GM19099 (cell line): ENCODE data around the gene PPP1R12C.

Experiments
- POLR2A ChIP-seq: IDR thresholded peaks from 3 replicates; pipeline ENCODE4 v1.6.1; 2011; ENCODE audit warnings: low read depth; ENCODE audit not compliant: insufficient read length; ENCODE audit errors: extremely low read depth

The PPP1R12C gene

DNA sequence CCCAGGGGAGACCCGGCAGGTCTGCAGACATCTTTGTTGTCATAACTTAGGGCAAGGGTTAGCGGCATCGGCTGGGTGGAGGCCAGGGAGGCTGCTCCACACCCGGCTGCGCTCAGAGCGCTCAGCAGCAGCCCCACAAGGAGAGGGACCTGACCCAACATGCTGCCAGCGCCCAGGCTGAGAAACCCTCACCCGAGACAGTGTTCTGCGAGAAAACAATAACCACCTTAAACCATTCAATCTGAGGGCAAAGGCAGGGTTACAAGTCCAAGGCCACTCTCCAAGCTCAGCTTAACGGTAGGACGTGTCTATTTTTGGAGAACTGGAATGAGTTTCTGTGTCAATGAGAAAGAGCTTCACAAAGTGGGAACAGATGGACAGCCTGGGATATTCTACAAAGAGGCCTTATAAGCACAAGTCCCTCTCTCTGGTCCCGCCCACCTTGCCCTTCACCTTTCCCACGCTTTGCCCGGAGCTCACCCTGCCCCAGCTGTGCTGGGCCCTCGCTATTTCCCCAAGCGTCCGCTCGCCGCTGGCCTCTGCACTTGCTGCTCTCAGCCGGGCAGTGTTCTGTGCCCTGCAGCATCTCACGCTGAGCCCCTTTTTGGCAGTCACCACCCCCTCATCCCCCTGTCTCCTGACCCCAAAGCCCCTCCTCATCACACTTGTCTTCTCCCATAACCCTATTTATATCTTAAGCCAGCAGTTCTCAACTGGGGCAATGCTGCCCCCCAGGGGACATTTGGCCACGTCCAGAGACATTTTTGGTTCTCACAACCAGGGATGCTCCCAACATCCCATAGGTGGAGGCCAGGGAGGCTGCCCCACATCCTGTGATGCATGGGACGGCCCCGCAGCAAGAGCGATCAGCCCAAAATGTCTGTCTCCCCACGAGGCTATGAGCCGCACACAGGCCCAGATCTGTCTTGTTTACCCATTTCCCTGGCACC, 17.6 kb downstream of the PPP1R12C start:
- no peak for TF ChIP-seq POLR2A

DNA sequence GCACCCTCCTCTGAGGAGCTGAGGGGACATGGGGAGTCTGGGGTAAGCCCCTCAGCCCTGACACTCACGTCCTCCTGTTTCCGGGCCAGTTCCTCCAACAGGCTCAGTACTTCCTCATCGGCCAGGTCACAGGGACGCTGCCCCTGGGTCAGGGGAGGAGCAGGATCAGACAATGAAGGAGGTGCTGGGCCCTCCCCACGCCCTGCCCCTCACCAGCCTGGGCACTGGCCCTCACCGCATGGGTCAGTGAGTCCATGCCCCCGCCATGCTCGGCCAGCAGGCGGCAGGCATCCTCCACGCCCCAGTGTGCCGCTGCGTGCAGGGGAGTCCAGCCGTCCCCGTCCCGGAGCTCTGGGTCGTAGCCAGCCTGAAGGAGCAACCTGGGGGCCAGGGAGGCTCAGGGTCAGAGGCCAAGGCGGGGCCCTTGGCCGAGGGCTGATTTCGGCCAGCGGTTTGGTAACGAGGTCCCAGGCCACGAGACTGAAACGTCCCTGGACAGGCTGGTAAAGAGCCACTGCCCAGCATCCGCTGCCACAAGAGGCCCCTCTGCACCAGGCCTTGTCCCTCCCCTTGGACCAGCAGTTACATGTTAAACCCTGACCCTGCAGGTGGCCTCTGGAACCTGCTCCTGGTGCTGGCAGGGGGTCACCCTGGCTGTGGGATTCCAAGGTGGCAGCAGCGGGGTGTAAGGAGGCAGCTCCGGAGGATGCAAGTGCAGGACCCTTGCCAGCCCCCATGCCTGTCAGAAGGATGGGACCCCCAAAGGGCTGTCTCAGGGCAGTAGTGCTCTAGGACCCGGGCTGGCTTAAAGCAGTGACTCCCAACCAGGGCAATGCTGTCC, 18.5 kb downstream of the PPP1R12C start:
- TF ChIP-seq POLR2A = no peak

DNA sequence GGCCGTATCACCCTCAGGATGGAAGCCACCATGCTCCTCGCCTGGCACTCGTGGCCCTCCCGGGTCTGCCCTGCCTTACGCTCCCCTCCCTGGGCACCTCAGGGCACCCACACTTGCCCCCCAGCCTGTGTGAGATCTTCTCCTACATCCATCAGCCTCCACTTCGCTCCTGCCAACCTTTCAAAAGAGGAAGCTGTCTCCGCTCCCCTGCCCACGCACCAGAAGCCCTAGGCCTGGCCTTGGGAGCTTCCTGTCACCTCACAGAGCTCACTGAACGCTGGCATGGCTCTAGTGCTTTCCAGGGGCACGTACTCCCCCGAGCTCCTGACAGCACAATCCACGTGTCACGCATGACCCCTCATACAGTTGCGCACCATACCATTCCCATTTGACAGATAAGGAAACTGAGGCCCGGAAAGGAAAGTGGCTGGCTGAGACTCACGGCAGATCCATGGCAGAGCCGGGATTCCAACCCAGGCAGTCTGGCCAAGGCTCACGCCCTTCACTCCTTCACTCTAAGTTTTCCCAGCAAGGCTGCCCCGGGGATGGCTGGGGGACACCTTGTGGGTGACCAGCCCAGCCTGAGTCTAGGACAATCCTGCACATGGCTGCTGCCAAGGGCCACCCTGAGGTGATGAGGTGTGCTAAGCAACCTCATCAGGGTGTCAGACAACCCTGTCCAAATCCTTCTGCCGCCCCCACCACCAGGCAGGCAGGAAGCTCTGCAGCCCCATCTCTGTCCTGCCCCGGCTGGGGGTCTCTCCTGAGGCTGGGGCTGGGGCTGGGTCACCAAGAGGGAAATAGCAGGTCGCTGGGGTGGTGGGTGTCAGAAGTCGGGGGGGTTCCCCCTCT, 19.3 kb downstream of the PPP1R12C start:
- no peak for TF ChIP-seq POLR2A

DNA sequence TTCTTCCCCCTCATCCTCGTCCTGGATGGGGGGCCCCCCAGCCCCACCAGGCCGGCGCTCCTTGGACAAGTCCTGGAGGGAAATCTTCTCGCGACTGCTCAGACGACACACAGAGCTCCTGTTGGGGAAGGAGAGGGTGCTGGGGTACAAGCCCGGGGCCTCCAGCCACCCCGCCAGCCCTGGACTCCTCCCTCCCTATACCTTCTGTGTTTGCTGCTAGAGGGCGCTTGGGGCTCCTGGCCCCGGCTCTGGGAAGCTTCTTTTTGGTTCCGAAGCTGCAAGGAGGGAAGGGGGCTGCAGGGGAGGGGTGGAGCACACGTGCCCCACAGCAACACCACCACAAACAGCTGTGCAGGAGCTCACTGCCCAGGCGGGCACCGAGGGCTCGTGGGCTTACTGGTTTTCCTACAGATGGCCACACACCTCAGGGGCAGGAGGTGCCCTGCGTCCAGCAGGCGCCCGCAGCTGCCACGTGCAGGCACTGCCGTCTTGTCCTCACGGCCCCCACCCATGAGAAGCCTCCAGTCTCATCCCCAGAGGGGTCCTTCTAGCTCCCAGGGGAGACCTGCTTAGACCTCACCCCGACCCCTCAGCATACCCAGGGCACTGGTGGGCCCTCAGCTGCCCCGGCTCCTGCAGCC, 21.3 kb downstream of the PPP1R12C start:
- TF ChIP-seq POLR2A = no peak

DNA sequence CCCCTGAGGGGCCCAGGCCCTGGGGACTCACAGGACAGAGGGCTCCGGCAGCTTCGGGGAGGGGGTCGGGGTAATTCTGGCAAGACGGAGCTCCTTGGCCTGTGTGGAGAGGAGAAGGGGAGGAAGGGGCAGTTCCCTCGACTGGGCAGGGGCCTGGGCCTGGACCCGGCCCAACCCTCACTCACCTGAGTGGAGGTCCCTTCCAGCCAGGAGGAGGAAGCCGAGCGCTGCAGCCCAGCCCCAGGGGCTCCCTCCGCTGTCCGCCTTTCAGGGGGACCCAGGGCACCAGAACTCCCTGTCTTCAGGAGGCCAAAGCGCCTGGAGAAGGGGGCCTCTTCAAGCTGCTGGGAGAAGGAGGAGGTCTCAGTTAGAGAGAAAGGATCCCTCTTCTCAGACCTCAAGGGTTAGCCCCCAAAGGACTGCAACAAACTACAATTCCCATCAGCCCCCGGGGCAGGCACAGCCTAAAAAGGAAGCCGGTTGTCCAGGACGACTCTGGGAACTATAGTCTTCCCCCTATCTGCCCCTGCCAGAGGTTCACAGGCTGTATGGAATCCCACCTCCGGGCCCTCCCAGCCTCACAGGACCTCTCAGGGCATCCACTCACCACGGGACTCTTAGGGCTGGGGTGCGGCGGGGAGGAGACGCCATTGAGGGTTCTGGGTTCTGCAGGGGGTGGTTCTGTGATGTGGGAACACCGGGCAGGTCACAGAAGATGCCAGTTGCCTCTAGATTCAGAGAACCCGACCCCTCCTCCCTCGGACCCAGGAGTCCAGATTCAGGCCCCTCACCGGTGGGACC, 22.0 kb downstream of the PPP1R12C start:
- no peak for TF ChIP-seq POLR2A

DNA sequence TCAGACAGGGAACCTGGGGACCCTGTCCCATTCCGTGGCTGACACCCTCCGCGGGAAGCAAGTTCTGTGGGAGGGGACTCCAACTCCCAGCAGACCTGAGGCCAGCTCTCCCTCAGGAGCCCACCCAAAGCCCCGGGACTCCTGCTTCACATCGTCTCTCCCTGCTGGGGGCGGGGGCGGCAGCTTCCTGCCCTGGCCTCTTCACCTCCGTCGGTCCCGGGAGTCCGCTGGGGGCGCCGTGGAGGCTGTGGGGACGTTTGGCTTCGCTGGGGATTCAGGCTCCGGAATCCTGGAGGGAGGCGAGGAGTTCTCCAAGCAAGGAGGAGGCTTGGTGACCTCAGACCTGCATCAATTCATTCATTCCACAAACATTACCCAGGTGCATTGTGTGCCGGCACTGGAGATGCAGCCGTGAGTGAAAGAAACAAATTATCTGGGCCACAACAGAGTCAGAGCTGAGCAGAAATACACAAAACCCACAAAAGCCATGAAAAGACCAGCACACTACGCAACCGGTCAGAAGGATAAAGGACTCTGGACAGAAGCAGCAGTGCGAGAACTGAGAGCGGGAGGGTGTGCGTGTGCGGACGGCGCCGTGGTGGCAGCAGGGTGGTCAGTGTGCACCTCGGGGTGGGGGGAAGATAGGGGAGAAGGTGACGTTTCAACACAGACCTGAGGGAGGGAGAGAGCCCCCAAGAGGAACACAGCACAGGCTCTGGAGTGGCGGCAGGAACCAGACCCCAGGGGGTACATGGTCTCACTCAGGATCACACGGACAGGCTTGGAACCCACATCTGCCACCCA, 22.8 kb downstream of the PPP1R12C start:
- no peak for TF ChIP-seq POLR2A

DNA sequence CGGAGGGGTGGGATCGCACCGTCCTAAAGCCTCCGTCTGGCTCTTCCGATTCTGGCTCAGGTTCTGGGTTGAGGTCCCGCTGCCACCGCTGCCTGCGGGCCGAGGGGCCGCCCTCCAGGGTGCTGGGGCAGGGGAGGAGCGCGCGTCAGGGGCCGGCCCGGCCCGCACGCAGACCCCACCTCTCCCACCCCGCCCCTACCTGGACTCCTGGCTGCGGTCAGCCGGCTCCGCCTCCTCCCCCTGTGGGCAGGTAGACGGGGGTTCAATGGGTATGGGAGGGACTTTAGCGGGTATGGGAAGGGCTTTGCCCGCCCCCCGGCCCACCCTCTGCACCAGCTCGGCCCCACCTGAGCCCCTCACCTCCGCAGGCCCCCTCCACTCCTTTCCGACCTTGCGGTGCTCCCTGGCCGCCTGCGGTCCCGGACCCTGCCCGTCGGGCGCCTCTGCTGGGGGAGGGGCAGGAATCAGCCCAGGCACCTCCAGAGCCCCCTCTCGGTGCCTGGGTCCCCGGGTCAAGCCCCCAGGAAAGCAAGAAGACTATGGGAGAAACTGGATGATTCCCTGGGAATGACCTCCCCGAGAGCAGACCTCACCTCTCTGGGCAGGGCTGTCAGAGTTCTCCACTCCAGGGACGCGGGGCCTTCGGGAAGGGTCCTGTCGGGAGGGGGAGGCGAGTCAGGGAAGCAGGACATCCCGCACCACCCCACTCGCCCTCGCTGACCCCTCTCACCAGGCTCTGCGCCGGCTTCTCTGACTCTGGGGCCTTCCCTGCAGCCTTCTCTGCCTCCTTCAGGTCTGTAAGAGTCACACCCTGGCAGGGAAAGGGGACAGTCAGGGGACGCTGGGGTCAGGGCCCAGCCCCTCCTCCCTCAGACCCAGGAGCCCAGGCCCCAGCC, 24.8 kb downstream of the PPP1R12C start:
- no peak for TF ChIP-seq POLR2A

DNA sequence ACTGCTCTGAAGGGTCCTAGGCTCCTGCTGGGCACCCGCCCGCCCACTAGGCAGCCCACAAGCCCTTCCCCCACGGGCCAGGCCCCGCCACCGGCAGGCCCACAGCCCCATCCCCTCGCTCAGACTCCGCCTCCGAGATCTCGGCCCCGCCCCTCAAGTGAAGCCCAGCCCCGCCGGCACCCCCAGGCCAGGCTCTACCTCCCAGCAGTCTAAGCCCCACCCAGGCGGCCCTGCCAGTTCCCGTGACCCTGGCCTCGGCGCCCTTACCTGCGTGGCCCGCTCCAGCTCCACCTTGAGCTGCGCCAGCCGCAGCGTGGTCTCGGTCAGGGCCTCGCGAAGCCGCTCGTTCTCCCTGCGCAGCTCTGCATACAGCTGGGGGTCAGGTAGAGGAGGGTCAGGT, 25.5 kb downstream of the PPP1R12C start:
- TF ChIP-seq POLR2A = no peak

DNA sequence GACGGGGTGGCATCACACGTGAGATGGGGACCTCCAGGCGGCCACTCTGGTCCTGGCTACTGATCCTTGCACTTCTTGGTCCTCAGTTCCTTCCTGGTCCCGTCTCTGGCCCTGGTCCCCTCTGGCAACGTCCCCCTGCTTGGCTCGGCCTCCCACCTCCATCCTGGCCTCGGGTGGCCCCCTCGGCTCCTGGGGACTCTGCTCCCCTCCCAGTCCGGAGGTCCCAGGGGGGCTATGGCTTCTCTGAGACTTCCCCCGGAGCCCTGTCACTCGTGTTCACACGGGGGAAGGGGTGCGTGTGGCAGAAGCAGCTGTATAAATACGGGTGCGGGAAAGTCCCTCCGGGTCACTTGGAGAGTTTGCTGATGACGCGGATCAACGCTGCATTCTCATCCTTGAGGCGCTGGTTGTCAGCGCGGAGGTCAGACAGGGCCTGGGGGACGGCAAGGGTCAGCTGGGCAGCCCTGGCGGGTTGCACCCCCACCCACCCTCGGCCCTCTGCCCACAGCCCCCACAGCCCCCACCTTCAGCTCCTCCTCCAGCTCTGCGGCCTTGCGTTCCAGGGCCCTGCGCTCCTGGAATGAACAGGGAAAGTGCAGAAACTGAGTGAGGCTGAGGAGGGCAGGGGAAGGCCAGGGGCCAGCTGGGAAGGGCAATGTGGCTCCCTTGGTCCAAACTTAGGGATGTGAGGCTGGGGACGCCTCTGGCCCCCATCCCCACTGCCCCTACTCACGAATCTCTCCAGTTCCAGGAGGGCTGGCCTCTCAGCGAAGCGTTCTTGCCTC, 26.1 kb downstream of the PPP1R12C start:
- TF ChIP-seq POLR2A = no peak

DNA sequence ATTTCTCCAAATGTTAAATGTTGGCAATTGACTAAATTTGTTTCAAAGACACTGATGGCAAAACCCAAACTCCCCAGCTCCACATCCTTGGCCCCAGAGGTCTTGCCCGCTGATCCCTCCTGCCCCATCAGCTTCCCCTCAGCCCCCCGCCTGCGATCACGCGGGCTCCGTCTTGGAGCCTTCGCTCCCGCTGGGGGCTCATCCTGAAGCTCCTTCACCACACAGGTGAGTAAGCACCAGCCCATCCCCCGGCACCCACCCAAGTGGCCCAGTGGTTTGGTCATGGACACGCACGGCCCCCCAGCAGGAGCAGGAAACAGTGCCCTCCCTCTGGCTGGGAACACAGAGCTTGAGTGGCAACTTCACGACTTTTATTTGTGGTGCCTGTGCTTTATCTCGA, 26.9 kb downstream of the PPP1R12C start:
- no peak for TF ChIP-seq POLR2A

DNA sequence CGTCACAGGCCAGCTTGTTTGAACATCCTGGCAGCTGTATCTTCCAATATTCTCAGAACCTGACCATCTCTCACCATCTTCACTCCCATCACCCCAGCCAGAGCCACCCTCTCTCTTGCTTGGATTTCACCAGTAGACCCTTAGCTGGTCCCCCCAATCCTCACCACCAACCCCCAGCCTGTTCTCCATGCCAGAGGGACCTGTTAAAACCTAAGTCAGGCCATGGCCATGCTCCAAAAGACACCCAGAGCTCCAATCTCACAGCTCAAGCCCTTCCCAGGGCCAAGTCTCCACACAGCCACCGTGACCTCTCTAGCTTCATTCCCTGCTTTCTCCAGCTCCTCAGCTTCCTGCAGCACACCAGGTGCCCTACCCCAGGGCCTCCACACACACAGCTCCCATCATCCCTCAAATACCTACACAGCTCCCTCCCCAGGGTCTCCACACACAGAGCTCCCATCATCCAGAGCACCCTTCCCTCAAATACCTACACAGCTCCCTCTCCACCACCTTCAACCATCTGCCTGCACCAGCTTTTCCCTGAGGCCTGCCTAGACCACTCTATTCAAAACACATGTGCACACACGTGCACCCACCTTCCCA, 28.0 kb downstream of the PPP1R12C start:
- TF ChIP-seq POLR2A = no peak
